SU-DHL-6 (cell line): ENCODE measurements around the gene LRRC14B.

Experiments
- H2AFZ ChIP-seq: fragments of 200-600 bp; sonication (generic); 2 replicates; pipeline ENCODE4 v1.6.1; 2014; ENCODE audit warnings: low read depth, mild to moderate bottlenecking, moderate library complexity, mixed read lengths, antibody characterized with exemption, low read length; ENCODE audit not compliant: severe bottlenecking
- H3F3A ChIP-seq: fragments of 200-600 bp; shearing (Covaris generic); 2 replicates; pipeline ENCODE4 v1.6.0; 2016; ENCODE audit warnings: antibody characterized with exemption, mild to moderate bottlenecking; ENCODE audit not compliant: insufficient read depth
- H3K27ac ChIP-seq: fragments of 200-600 bp; sonication (generic); 2 replicates; pipeline ENCODE4 v1.5.1; 2016; ENCODE audit warnings: low read depth, mild to moderate bottlenecking, low read length, moderate library complexity, mixed read lengths
- H3K27me3 ChIP-seq: fragments of 200-600 bp; sonication (generic), shearing (Covaris generic); 2 replicates; pipeline ENCODE4 v1.6.0; 2014; ENCODE audit warnings: mild to moderate bottlenecking, low read length
- H3K36me3 ChIP-seq: fragments of 200-600 bp; sonication (generic); 2 replicates; pipeline ENCODE4 v1.6.1; 2014; ENCODE audit warnings: mild to moderate bottlenecking, low read length, mixed read lengths
- H3K4me2 ChIP-seq: fragments of 300-600, 200-600 bp; shearing (Covaris generic), sonication (generic); 2 replicates; pipeline ENCODE4 v1.6.0; 2014; ENCODE audit warnings: low read length, low read depth, mild to moderate bottlenecking; ENCODE audit not compliant: poor library complexity, severe bottlenecking
- H3K4me3 ChIP-seq: fragments of 200-600 bp; sonication (generic); 2 replicates; pipeline ENCODE4 v1.5.1; 2014; ENCODE audit warnings: antibody characterized with exemption, low read length, mild to moderate bottlenecking, mixed read lengths; ENCODE audit not compliant: insufficient read depth, poor library complexity, severe bottlenecking
- H3K79me2 ChIP-seq: fragments of 200-600 bp; sonication (generic); 2 replicates; pipeline ENCODE4 v1.6.1; 2014; ENCODE audit warnings: mild to moderate bottlenecking, low read length, moderate library complexity; ENCODE audit not compliant: insufficient read depth
- H3K9ac ChIP-seq: fragments of 200-600 bp; sonication (generic); 2 replicates; pipeline ENCODE4 v1.7.0; 2014; ENCODE audit warnings: mild to moderate bottlenecking, low read length
- H3K9me2 ChIP-seq: fragments of 200-600 bp; sonication (generic); replicated peaks from 2 replicates; pipeline ENCODE4 v1.6.1; 2014; ENCODE audit warnings: low read length; ENCODE audit not compliant: insufficient read depth
- H3K9me3 ChIP-seq: fragments of 200-600 bp; sonication (generic); 2 replicates; pipeline ENCODE4 v1.6.1; 2014; ENCODE audit warnings: low read length, mixed read lengths; ENCODE audit not compliant: insufficient read depth
- H4K20me1 ChIP-seq: fragments of 200-600 bp; sonication (generic); 2 replicates; pipeline ENCODE4 v1.6.1; 2014; ENCODE audit warnings: low read depth, mild to moderate bottlenecking, antibody characterized with exemption, low read length, moderate library complexity, mixed read lengths
- EZH2phosphoT487 ChIP-seq: fragments of 200-600 bp; sonication (generic), shearing (Covaris generic); conservative IDR thresholded peaks from 2 replicates; pipeline ENCODE4 v1.6.1; 2018; ENCODE audit warnings: mild to moderate bottlenecking, antibody characterized with exemption, low read length, moderate library complexity, mixed read lengths
- TF ChIP-seq, protein P1 (sequence below): fragments of 200-600 bp; sonication (generic); IDR thresholded peaks from one replicate; pipeline ENCODE4 v1.5.1; 2017; ENCODE audit warnings: antibody characterized with exemption, mild to moderate bottlenecking, low read length, moderate library complexity; ENCODE audit not compliant: insufficient read depth, poor library complexity, severe bottlenecking

The LRRC14B gene

DNA sequence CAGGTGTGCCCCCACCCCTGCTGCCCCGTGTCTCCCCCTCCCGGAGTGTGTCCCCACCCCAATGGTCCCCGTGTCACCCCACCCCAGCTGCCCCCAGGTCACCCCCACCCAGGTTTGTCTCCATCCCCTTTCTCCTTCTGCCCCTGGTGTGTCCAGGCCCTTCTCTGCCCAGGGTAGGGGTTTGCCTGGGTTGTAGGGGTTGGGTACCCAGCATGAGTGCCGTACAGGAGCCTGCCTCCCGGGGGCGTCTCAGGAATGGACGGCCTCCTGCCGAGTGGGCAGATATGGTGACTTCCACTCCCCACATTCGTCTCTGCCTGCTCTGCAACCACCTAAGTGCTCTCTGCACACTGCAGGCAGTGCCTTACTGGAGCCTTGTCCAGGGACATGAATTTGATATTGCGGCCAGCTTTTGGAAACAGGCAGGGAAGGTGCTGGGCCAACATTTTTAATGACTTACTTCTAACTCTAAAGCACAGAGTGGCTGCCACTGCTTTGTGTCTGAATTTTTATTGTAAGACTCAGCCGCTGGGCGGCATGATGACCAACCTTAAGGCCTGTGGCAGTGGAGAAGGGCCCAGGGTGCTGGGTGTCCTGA is 6.7 kb downstream of the LRRC14B start:
- H3K9ac ChIP-seq, result no peak overlapping the region
- H3K4me2 ChIP-seq, result no peak overlapping the region
- H4K20me1 ChIP-seq, result no peaks in the 10 kb centered on the region
- H3F3A ChIP-seq, result no peaks in the 10 kb centered on the region
- TF ChIP-seq EZH2phosphoT487, result no peak
- TF ChIP-seq, protein P1, sequence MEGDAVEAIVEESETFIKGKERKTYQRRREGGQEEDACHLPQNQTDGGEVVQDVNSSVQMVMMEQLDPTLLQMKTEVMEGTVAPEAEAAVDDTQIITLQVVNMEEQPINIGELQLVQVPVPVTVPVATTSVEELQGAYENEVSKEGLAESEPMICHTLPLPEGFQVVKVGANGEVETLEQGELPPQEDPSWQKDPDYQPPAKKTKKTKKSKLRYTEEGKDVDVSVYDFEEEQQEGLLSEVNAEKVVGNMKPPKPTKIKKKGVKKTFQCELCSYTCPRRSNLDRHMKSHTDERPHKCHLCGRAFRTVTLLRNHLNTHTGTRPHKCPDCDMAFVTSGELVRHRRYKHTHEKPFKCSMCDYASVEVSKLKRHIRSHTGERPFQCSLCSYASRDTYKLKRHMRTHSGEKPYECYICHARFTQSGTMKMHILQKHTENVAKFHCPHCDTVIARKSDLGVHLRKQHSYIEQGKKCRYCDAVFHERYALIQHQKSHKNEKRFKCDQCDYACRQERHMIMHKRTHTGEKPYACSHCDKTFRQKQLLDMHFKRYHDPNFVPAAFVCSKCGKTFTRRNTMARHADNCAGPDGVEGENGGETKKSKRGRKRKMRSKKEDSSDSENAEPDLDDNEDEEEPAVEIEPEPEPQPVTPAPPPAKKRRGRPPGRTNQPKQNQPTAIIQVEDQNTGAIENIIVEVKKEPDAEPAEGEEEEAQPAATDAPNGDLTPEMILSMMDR, result no peak
- no peaks in the 10 kb centered on the region for H3K36me3 ChIP-seq
- H3K27ac ChIP-seq, result no peak overlapping the region
- H3K27me3 ChIP-seq, result no peaks in the 10 kb centered on the region
- no peak overlapping the region for H3K4me3 ChIP-seq
- no peak overlapping the region for H2AFZ ChIP-seq
- no peaks in the 10 kb centered on the region for H3K9me2 ChIP-seq
- H3K79me2 ChIP-seq, result no peaks in the 10 kb centered on the region
- H3K9me3 ChIP-seq, result no peaks in the 10 kb centered on the region

DNA sequence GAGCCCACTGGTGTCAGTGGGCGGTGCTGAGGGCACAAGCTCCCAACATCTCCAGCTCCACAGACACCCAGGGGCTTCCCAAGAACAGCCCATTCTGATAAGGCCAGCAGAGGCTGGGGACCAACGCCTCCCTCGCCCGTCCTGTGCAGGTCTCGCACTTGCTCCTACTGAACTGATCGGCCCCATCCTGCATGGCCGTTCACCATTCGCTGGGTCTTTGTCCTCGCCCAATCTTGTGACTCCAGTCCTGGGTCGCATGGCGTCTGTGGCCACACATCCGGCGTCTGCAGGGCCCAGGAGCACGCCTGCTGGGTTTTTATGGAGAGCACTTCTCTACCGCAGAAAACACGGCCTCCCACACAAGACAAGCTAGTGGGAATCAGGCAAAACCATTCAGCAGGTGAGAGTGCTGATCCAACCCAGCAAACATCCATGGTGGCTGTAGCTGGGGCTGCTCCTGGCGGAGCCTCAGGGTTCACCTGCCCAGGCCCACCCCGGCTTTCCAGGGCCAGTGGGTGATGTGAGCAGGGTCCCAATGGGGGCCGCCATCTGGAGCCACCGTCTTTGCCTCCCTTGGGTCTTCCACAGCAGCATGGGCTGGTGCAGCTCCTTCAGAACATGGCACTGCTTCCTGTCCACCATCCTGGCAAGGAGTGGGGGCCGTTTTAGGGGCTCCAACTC is 7.4 kb downstream of the LRRC14B start:
- H3K9me3 ChIP-seq, result no peaks in the 10 kb centered on the region
- no peak for TF ChIP-seq EZH2phosphoT487
- TF ChIP-seq, protein P1, result no peak
- H3K4me3 ChIP-seq, result no peak overlapping the region
- H3K27ac ChIP-seq, result no peak overlapping the region
- H3K79me2 ChIP-seq, result no peaks in the 10 kb centered on the region
- no peaks in the 10 kb centered on the region for H3F3A ChIP-seq
- H3K9ac ChIP-seq, result no peak overlapping the region
- H3K36me3 ChIP-seq, result no peaks in the 10 kb centered on the region
- no peak overlapping the region for H2AFZ ChIP-seq
- no peak overlapping the region for H3K4me2 ChIP-seq
- H4K20me1 ChIP-seq, result no peaks in the 10 kb centered on the region
- H3K9me2 ChIP-seq, result no peaks in the 10 kb centered on the region
- H3K27me3 ChIP-seq, result no peaks in the 10 kb centered on the region

DNA sequence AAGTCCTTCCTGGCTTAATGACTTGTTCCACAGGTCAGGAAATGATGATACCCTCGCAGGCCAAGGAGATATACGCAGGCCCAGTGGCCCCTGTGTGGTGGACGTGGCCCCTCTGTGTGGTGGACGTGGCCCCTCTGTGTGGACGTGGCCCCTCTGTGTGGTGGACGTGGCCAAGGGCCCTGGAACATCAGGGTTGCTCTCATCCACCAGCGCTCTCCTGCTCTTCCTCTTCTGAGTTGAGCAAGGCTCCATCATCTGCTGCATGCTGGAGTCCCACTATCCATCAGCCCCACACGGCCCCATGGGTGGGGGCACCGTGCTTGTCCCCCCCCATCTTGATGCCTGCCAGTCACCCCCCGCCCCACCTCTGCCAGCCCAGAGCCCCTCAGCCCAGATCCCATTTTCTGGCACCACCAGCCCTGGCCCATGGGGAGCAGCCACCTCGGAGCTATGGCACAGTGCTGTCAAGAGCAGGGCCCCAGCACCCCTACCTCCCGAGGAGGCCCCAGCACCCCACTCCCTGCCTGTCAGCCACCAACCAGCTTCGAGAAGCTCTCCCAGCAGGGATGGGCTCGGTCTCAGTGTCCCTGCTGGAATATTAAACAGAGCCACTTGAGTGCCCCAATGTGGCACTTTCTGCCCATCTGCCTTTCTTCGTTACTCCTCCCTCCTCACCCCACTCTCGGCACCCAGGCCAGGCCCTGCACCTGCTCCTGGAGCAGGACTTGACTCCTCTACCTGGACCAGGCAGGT is 8.1 kb downstream of the LRRC14B start:
- H3F3A ChIP-seq, result no peaks in the 10 kb centered on the region
- 0 out of 2 replicates have a peak, but pooled peaks cover 2% of the 10 kb centered on the region for H3K36me3 ChIP-seq
- H3K27me3 ChIP-seq, result no peaks in the 10 kb centered on the region
- no peaks in the 10 kb centered on the region for H3K9me2 ChIP-seq
- TF ChIP-seq, protein P1, result no peak
- no peak for TF ChIP-seq EZH2phosphoT487
- no peaks in the 10 kb centered on the region for H4K20me1 ChIP-seq
- H3K79me2 ChIP-seq, result no peaks in the 10 kb centered on the region
- no peak overlapping the region for H3K9ac ChIP-seq
- H3K27ac ChIP-seq, result no peak overlapping the region
- no peak overlapping the region for H3K4me2 ChIP-seq
- no peaks in the 10 kb centered on the region for H3K9me3 ChIP-seq
- no peak overlapping the region for H3K4me3 ChIP-seq
- H2AFZ ChIP-seq, result no peak overlapping the region
